ENCODE data around the gene KIAA1217.

KIAA1217 gene

DNA sequence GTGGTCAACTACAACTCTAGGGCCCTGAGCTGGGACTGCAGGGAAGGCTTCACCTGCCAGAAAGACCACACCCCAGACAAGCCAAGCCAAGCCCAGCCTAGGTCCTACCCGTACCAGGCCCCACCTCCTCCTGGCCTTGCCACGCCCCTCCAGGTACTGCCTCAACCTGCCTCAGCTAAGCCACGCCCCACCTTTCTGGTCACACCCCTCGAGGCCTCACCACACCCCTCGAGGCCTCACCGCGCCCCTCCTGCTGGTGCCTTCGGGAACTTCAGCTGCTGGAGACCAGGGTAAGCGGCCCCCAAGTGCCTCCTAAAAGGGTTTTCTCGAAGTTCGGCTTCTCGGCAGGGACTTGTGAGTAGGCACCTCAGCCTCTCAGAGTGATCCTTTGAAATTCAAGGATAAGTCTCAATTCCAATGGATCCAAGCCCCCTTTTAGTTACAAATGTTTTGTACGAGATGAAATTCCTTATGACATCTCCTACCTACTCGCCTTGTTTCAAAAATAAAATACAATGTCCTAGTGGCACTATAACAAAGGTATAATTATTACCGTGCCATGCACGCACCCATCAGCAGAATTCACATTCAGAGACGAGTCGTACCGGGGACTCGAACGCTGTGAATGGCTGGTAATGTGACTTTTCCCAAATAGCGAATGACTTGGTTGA is 343.5 kb downstream of the KIAA1217 start:
- DNase-seq (ENCODE audit: low spot score) = peak; percentile 49

- DNase-seq (ENCODE audit: low spot score) = no peak
These were observed 344.2 kb downstream of the KIAA1217 start for GRCh38 chr10:24553051-24553612.

- no peak for DNase-seq (ENCODE audit: low spot score)
These were observed 345.1 kb downstream of the KIAA1217 start for GRCh38 chr10:24554036-24554435.

DNA sequence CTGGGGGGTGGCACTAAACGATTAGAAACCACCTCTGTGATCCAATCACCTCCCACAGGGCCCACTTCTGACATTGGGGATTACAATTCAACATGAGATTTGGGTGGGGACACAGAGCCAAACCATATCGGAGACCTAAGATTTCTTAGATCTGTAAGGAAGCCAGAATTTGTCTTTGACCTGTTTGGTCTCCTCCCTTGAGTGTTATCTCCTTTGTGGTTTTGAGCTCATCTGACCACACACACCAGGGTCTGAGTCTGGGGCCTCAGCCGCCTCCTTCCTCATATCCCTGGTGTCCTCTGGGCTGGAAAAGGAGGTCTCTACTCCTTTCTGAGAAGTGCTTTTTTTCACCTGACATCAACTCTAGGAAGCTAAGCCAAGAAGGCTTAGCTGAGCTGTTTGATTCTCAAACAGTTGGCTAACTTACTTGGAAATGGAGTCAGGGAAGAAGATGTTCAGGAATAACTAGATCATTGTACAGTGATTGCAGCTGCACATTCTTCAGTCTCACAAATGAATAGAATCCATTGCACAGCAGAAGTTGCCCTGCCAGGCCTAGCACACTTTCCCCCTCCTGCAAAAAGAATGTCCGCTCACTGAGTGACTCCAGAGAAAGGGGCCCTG is 347.3 kb downstream of the KIAA1217 start:
- no peak for DNase-seq (ENCODE audit: low spot score)

DNA sequence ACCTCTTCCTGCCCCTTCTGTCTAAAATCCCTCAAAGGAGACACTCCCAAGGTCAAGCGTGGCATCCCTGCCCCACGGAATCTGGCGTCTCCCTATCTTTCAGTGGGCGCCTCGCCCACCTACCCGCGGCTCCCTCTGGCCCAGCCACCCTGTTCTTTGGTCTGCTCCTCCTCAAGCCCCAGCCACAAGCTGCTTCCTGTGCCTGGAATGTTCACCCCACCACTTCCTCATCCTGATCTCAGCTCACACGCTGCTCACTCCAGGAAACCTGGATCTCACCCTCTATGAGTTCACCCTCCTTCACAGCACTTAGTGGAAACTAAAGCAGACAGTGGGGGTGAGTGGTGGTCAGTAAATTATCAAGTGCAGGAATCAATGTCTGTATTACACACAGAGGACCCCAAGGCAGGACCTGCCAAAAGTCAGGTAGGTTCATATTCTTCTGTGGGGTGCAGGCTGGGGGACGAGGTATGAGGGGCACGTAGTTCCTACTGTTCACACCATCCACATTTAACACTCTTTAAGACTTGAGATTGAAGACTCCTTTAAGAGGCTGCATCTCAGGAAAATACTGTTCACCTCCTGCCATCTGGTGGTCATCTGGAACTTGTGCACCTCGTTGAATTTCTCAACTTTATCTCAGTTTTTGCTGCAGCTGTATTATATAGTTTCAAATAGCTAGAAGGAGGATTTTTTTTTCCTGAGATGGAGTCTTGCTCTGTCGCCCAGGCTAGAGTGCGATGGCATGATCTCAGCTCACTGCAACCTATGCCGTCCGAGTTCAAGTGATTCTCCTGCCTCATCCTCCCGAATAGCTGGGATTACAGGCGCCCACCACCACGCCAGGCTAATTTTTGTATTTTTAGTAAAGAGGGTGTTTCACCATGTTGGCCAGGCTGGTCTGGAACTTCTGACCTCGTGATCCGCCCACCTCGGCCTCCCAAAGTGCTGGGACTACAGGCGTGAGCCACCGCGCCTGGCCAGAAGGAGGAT is 348.1 kb downstream of the KIAA1217 start:
- DNase-seq (ENCODE audit: low spot score) = peak; percentile 24

GRCh38 chr10:24561453-24561852 is 352.5 kb downstream of the KIAA1217 start:
- no peak for DNase-seq (ENCODE audit: low spot score)

DNA sequence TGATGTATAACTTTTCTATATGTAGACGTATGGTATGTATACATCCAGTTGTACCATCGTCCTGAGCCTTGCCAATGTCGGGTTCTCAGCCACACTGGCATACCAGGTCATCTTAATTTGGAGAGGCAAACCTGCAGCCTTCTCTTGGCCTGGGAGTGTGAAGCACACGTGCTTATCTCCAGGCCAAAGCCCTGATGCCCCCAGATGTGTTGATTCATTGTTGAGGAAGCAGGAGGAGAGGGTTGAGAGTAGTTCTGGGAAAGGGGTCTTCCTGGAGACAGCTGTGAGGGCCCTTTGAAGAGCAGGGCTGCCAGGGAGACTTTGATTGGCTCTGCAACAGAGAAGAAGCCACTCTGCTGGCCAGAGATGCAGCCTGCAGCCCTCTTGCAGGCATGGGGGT is 359.1 kb downstream of the KIAA1217 start:
- DNase-seq (ENCODE audit: low spot score) = no peak

DNA sequence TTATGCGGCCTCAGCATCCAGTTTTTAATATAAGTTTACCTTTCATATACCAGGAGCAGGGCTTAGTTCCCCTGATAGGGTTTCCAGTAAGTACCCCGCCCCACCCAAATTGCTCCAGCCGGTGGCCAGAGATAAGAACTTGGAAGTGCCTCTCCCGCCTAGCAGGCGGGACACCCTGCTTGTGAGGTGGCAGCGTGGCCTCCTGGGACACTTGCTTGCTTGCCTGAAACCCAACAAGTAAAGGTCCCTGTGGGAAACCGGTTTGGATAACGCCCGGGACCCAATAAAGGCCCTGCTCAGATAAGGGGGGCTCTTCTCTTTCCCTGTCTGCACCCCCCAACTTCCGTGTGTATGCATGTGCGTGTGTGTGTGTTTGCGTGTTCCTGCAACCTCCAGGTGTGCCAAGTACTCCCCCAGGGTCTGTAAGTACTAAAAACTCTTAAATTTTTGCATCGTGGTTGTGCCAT is 360.4 kb downstream of the KIAA1217 start:
- DNase-seq (ENCODE audit: low spot score) = no peak

DNA sequence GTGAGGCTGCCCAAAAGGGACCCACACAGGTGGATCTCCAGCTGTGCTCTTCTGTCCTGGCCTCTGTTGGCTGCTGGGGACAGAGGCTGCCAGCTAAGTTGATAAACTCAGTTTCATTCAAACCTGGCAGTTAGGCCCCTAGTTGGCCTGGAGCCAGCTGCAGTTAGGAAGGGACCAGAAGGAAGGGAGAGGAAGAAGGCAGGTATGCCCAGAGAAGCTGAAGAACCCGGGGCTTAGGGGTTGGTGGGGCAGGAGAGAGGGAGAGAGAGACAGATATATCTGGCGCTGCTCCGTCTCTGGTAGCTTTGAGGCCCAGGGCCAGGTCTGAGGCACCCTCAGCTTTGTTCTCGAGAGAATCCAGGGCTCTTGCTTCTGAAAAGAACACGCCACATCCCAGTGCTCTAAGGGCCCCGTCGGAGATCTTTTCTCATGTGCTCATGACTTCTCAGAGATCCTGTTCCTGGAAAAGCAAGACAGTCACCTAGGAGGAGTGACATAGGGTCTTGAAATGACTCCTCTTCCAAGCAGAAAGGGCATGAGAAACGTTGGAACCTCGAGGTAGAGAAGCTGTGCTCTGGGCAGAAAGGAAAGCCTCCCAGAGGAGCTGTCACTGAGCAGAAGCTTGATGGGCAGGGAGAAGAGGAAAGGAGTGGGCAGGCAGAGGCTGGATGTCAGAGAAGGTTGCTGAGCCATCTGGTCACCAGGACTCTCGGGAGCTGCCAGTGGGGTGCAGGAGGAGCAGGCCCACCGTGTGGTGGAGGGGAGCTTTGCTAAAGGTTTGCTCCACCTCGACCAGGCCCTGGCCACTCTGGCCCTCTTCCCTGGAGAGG is 361.1 kb downstream of the KIAA1217 start:
- no peak for DNase-seq (ENCODE audit: low spot score)

- no peak for DNase-seq (ENCODE audit: low spot score)
These were observed 361.9 kb downstream of the KIAA1217 start for GRCh38 chr10:24570658-24571426.

DNA sequence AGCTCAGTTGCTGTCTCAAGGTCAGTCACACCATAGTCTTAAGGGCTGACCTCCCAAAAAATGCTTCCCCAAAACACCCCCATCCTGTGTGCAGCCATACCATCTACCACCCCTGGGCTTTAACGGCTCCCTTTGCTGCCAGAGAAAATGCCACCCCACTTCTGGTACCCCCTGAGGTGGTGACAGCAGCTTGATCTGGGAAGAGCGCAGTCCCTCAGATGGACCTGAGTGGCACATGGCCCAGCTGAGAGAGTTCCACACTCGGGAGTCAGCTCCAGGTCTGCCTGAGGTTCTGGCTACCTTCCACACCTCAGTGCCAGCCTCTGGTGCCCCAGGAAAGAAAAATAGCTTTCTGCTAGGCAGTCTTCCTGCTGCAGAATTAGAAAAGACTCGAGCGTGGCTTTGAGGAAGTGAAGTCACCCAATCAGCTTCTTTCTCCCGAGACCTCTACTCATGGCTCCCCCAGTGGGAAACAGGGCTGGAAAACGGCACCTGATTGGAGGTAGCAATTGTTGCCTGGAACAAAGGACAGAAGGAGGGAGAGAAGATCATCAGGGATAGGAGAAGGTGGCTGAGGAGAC is 363.0 kb downstream of the KIAA1217 start:
- DNase-seq (ENCODE audit: low spot score) = no peak

DNA sequence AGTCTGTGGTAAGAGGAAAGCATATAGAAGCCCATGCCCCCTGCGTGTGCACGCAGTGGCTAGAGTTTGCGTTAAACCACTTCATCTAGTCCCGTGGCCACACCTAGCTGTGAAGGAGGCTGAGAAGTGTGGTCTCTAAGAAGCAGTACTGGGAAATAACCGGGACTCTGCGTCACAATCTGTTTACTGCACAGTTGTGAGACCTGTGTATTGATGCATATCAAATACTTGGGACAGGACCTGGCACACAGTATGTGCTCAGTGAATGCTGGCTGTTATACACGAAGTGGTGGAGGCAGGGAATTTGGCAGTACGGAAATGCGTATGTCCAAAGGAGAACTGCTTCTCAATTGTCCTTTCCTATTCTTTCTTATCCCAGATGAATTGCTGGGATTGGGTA is 365.2 kb downstream of the KIAA1217 start:
- DNase-seq (ENCODE audit: low spot score) = no peak

DNA sequence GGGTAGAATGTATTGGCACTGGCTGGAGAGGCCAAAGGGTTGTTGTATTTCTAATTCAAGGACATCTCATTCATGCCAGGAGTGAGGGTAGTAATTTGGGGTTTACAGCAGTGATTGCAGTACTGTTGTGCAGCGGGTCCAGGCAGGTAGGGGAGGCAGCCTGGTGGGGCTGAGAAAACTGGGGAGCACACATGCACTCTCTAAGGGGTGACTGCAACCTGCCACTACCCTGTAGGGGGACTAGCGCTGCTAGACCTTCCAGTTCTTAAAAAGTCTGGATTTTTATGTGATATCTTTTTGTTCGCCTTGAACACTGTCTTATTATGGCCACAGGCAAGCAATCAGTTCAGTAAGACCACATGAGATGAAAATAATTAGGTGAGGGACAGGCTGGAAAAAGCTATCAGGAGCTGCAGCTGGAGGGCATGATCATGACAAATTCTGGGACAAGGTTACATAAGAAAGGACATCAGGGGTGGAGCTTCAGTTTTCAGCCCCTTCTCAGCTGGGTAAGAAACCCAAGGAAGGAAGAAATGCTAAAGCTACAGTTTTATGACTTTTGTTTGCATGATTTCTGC is 365.7 kb downstream of the KIAA1217 start:
- no peak for DNase-seq (ENCODE audit: low spot score)

DNA sequence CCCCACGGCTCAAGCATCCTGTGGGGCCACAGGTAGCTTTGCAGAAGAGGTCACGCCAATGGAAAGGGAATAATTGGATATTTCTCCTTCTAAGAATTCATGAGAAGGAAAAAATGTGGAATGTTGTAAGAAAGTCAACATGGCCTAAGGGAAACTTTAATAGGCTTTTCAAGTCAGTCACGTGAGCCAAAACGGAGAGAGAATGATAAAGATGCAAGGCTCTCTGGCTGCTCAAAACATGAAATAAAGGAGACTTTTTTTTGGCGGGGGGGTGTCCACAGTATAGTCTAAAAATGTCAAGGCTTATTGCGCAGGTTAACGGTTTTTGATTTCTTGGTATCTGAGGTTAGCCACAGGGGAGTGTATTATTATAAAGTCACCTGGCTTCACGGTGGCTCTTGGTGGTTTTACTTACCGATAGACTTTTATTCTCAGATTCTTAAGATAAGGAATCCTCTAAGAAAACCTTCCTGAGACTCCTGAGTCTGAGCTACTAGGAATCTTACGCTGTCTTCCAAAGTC is 366.6 kb downstream of the KIAA1217 start:
- no peak for DNase-seq (ENCODE audit: low spot score)

DNA sequence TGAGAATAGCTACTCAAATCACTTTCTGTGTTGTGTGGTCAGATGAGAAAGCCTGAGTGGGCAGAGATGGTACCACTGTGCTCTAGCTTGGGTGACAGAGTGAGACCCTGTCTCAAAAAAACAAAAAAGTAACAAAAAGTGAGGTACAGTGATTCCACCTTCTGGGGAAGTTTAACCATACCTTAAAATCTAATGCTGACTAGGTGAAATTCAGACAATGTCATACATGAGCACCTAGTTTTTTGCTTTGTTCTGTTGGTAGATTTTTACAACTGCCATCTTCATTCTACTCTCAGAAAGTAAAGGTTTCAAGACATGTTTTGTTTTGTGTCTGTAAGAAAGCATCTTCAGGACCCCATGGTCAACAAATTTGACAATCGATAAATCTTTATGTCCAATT is 370.5 kb downstream of the KIAA1217 start:
- no peak for DNase-seq (ENCODE audit: low spot score)

- DNase-seq (ENCODE audit: low spot score) = no peak
These were observed 371.0 kb downstream of the KIAA1217 start for GRCh38 chr10:24579906-24580305.

DNA sequence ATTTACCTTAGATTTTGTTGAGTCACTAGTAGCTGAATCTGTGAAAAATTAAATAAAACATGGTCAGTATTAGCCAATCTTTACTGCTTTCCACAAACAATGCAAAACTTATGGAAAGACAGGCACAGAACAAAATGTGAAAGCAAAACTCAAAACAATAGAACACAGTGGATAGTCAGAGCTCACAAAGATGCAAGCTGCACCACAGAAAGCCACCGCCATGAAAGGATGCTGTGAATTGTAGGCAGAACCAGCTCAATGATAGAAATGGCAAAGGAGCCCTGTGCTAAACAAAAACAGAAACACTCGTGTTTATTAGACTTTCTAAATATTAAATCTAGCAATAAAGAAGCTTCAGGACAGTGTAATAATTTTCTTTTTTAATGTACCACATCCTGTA is 380.3 kb downstream of the KIAA1217 start:
- no peak for DNase-seq (ENCODE audit: low spot score)

- no peak for DNase-seq (ENCODE audit: low spot score)
These were observed 381.9 kb downstream of the KIAA1217 start for GRCh38 chr10:24590697-24591457.
